DMS153 (cell line): Measurements from ENCODE around the gene TNS1.
"Not testable (repeated sequence)": the region's sequence is repeated elsewhere in the genome, so short reads cannot be mapped to it uniquely, and the experiment has no call there.

Experiments
- DNase-seq: peaks from one replicate; lab custom pipeline; 2025; lab: John Stamatoyannopoulos, UW

TNS1 gene

GRCh38 chr2:217809736-217810135 lies 193.1 kb downstream of the TNS1 start:
- no peak for DNase-seq

GRCh38 chr2:217808967-217809366 lies 193.8 kb downstream of the TNS1 start:
- DNase-seq: not testable (repeated sequence)

GRCh38 chr2:217808326-217808725 lies 194.5 kb downstream of the TNS1 start:
- no peak for DNase-seq

- no peak for DNase-seq
Measured at GRCh38 chr2:217807753-217808152, 195.0 kb downstream of the TNS1 start.

- no peak for DNase-seq
Measured at GRCh38 chr2:217807025-217807424, 195.8 kb downstream of the TNS1 start.

- no peak for DNase-seq
Measured at GRCh38 chr2:217806482-217806765, 196.4 kb downstream of the TNS1 start.

GRCh38 chr2:217805668-217806481 lies 196.9 kb downstream of the TNS1 start:
- DNase-seq: no peak

GRCh38 chr2:217804791-217805667 lies 197.8 kb downstream of the TNS1 start:
- no peak for DNase-seq

- no peak for DNase-seq
Measured at GRCh38 chr2:217804338-217804737, 198.5 kb downstream of the TNS1 start.

GRCh38 chr2:217803653-217803960 lies 199.2 kb downstream of the TNS1 start:
- DNase-seq: no peak

- no peak for DNase-seq
Measured at GRCh38 chr2:217802876-217803652, 199.7 kb downstream of the TNS1 start.

GRCh38 chr2:217802266-217802665 lies 200.5 kb downstream of the TNS1 start:
- no peak for DNase-seq

- no peak for DNase-seq
Measured at GRCh38 chr2:217801711-217802110, 201.1 kb downstream of the TNS1 start.

- no peak for DNase-seq
Measured at GRCh38 chr2:217801115-217801531, 201.7 kb downstream of the TNS1 start.

- DNase-seq: no peak
Measured at GRCh38 chr2:217800433-217801114, 202.2 kb downstream of the TNS1 start.

GRCh38 chr2:217799563-217800432 lies 203.0 kb downstream of the TNS1 start:
- DNase-seq: no peak

- no peak for DNase-seq
Measured at GRCh38 chr2:217798743-217799562, 203.8 kb downstream of the TNS1 start.

GRCh38 chr2:217798191-217798590 lies 204.6 kb downstream of the TNS1 start:
- DNase-seq: no peak

GRCh38 chr2:217797661-217798069 lies 205.1 kb downstream of the TNS1 start:
- peak; percentile 80 for DNase-seq

- DNase-seq: no peak
Measured at GRCh38 chr2:217797165-217797564, 205.6 kb downstream of the TNS1 start.
